Kidney epithelial cell (primary cell): ENCODE results near the gene MIB1. TPM values are rescaled to one million over a fixed set of nuclear protein-coding genes. Genes with fewer than 3 reads are reported as not detected.

Experiments used
- DNase-seq: peaks from one replicate; pipeline ENCODE4 v3.0.0-alpha.2; 2010; ENCODE audit warnings: low read depth
- H3K27me3 ChIP-seq: 2 replicates; pipeline ENCODE4 v1.6.0; 2011; ENCODE audit warnings: low read length; ENCODE audit not compliant: control insufficient read depth, insufficient read depth
- H3K36me3 ChIP-seq: 2 replicates; pipeline ENCODE4 v1.5.1; 2011; ENCODE audit warnings: low read length; ENCODE audit not compliant: control insufficient read depth, insufficient read depth
- H3K4me3 ChIP-seq: 2 replicates; pipeline ENCODE4 v1.5.1; 2011; ENCODE audit warnings: low read depth, mild to moderate bottlenecking, control low read depth, low read length
- total RNA-seq: library from RNA; depleted of rRNA; stranded (reverse); fragments of >200 nt; gene quantifications from 2 replicates; pipeline ENCODE4 v1.2.3, GENCODE V29; 2015
- TF ChIP-seq, protein P1 (sequence below): IDR thresholded peaks from 2 replicates; pipeline ENCODE4 v1.5.1; 2011; ENCODE audit warnings: mild to moderate bottlenecking, moderate library complexity, low read length, control low read depth, inconsistent platforms; ENCODE audit not compliant: insufficient read depth, poor library complexity, severe bottlenecking

The MIB1 gene
- total RNA-seq, 1 donor from 2014 or later: 46.7 TPM

DNA sequence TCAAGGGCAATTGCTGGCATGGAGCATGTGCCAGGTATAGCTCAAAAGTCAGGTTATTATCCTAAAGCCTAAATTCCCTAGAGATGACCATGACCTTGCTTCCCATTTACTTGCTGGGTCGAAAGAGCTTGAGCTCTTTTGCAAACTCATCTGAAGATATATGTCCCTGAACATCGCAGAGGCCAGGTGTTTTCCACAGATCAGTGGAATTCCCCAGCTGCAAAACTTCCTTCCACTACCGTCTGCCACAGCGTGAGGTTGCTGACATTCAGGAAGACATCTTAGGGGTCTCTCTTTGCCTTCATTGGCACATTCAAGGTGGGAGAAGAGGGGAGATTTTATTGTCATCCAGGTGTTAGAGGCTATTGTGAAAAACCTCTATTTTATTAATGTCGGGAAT, 171.0 kb downstream of the MIB1 start:
- no peaks in the 10 kb centered on the region for H3K36me3 ChIP-seq
- no peaks in the 10 kb centered on the region for H3K27me3 ChIP-seq
- no peak overlapping the region for H3K4me3 ChIP-seq
- TF ChIP-seq, protein P1, sequence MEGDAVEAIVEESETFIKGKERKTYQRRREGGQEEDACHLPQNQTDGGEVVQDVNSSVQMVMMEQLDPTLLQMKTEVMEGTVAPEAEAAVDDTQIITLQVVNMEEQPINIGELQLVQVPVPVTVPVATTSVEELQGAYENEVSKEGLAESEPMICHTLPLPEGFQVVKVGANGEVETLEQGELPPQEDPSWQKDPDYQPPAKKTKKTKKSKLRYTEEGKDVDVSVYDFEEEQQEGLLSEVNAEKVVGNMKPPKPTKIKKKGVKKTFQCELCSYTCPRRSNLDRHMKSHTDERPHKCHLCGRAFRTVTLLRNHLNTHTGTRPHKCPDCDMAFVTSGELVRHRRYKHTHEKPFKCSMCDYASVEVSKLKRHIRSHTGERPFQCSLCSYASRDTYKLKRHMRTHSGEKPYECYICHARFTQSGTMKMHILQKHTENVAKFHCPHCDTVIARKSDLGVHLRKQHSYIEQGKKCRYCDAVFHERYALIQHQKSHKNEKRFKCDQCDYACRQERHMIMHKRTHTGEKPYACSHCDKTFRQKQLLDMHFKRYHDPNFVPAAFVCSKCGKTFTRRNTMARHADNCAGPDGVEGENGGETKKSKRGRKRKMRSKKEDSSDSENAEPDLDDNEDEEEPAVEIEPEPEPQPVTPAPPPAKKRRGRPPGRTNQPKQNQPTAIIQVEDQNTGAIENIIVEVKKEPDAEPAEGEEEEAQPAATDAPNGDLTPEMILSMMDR: no peak
- DNase-seq: no peak

DNA sequence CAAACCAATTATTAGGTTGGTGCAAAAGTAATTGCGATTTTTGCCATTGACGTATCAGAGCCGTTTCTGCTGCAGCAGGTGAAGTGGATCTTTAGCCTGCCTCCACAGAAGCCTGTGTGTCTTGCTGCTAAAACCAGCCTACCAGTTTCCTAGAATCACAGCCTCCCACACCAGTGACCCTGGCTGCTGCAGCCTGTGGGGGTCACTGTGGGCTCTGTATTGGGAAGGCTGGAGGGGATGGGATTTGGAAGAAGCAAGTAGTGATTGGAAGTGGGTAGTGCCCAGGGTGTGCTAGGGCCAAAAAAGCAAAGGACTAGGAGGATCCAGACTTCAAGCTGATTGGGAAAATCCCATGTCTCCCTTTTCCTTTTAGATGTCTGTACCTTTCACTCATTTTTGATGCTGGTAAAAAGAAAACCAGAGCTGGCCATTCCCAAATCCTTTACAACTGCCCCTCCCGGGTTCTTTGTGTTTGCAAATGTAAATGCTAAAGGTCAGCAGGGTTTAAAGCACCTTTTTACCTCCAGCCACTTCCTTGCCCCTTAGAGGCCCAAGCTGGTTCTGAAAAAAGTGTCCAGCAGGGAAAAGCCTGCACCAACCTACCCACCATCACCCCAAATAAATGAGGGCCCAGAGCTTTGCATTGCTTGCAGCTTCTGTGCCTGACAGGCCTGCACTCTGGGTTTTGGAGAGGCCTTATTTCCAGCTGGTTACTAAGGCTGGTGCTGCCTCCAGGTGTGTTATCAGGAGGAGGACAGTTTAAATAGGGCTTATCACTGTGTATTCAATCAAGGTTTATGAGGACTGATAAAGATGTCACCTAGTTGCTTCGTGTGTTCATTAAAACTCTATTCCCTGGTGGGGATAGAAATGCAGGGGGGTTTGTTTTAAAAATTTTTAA, 172.0 kb downstream of the MIB1 start:
- no peak for DNase-seq
- no peaks in the 10 kb centered on the region for H3K27me3 ChIP-seq
- TF ChIP-seq, protein P1: no peak

GRCh38 chr18:21914739-21915319, 174.2 kb downstream of the MIB1 start:
- H3K36me3 ChIP-seq: no peaks in the 10 kb centered on the region
- H3K27me3 ChIP-seq: no peaks in the 10 kb centered on the region
- TF ChIP-seq, protein P1: peak; percentile 62
- no peak for DNase-seq
- no peak overlapping the region for H3K4me3 ChIP-seq

More for the DNA sequence above, 172.0 kb downstream of the MIB1 start:
- Histone ChIP-seq H3K4me3 (no peak overlapping the region), H3K36me3 (no peaks in the 10 kb centered on the region)

DNA sequence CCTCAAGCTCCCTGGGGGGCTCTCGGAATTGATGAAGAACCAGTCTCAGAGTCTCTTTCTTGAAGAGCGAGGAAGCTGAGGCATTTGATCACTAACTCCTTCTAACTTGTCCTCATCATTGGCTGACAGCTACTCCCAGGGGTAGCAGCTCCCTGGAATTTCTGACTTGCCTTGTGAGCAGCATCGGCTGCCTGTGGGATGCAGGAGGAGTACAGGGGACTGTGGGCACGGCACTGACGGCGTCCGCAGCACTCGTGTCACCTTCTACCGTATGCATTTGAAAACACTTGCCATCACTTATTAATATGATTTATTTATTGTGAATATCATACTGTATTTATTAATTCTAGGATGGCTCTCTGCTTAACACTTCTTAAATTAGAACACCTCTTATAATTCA, 175.0 kb downstream of the MIB1 start:
- no peak for DNase-seq
- Histone ChIP-seq H3K4me3 (no peak overlapping the region), H3K36me3 (no peaks in the 10 kb centered on the region), H3K27me3 (no peaks in the 10 kb centered on the region)
- TF ChIP-seq, protein P1: no peak

GRCh38 chr18:21916594-21916993, 176.0 kb downstream of the MIB1 start:
- Histone ChIP-seq H3K36me3 (no peaks in the 10 kb centered on the region), H3K4me3 (no peak overlapping the region), H3K27me3 (no peaks in the 10 kb centered on the region)
- no peak for DNase-seq
- TF ChIP-seq, protein P1: no peak
